GM12801 (cell line): ENCODE results near the gene GIMAP8.

ENCODE experiments used
- TF ChIP-seq, protein P1 (sequence below): IDR thresholded peaks from one replicate; pipeline ENCODE4 v1.5.1; 2011; ENCODE audit warnings: control low read depth; ENCODE audit not compliant: insufficient read length; ENCODE audit errors: extremely low read depth

GIMAP8 gene

DNA sequence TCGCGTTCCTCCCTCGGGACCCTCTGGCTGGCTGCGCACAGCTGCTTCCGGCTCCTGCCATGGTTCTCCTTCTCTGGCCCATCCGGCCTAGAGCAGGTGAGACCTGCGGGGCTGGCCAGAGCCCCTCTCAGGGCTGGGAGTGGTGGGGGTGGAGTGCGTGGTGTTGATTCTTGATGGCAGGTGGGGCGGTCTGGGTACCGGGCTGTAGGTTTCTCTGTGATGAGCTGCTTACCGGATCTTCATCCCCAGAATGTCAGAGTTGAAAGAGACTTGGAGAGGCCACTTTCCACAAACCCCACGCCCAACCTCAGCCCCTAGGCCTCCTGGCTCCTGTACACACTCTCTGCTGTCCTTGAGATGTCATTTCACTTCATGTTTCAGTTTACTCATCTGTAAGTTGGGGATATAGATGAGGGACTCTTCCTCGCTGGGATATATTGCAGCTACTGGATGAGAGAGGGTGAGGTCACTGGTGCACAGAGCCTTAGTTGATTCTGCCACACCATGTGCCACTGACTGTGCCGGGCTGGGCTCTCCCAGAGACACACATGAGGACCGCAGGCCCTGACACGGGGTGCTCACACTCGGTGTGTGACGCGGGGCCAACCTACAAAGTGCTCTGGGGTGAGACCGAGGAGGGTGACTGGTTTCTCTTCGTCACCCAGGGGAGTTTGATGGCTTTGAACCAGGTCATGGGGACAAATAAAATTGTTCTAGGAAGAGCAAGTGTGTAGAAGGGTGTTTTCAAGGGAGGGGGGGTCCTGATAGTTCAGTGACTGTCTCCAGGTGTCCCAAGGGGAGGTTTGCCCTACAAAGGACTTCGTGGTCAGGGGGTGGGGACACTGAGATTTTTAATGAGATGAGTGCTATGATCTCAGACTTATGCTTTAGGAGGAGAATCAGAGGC is 41.8 kb upstream of the GIMAP8 start:
- TF ChIP-seq, protein P1, sequence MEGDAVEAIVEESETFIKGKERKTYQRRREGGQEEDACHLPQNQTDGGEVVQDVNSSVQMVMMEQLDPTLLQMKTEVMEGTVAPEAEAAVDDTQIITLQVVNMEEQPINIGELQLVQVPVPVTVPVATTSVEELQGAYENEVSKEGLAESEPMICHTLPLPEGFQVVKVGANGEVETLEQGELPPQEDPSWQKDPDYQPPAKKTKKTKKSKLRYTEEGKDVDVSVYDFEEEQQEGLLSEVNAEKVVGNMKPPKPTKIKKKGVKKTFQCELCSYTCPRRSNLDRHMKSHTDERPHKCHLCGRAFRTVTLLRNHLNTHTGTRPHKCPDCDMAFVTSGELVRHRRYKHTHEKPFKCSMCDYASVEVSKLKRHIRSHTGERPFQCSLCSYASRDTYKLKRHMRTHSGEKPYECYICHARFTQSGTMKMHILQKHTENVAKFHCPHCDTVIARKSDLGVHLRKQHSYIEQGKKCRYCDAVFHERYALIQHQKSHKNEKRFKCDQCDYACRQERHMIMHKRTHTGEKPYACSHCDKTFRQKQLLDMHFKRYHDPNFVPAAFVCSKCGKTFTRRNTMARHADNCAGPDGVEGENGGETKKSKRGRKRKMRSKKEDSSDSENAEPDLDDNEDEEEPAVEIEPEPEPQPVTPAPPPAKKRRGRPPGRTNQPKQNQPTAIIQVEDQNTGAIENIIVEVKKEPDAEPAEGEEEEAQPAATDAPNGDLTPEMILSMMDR: no peak

DNA sequence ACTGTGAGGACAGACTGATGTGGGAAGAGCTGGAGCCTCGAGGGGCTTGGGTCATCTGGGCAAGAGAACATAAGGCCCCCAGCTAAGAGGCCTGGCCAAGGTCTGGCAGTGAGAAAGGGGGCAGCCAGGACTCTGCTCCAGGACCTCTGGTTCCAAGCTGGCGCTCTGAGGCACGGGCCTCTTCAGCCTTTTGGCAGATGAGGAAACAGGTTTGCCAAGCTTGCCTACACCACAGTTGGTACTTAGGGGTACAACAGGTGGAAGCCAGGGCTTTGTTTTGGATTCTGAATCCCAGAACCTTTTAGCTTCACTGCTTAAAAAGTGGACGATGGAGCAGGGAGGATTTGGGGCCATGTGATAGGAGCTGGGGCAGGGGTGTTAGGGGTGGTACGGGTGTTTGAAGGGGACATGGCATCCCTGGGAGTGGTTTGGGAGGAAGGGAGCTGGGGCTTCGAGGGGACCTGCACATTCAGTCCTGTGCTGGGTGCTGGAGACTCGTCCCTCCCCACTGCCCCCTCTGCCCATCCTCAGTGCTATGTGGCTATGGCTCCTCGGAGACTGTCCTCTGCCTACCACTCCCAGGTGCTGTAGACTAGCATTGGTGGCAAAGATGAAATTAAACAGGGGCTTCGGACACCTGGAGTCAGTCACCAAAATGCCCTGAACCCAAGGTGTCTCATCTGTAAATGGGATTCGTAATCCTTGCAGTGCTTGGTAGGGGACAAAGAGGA is 41.0 kb upstream of the GIMAP8 start:
- TF ChIP-seq, protein P1: no peak

DNA sequence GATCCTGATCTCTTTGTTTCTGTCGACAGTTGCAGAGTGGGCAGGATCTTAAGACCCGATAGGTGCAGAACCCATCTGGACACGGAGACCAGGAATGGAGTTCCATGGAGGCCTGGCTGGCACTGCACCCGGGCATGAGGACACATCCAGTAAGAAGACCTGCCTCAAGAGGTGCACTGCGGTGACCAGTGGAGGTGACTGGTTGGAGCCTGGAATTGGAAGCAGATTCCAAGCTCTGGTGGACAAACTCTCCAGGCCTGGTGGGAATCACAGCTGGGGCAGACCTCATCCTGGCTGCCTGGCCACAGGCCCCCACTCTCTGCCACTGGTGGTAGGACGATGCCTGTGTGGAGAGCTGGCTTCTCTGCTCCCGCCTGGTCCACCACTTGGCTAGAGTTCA is 40.3 kb upstream of the GIMAP8 start:
- TF ChIP-seq, protein P1: no peak

DNA sequence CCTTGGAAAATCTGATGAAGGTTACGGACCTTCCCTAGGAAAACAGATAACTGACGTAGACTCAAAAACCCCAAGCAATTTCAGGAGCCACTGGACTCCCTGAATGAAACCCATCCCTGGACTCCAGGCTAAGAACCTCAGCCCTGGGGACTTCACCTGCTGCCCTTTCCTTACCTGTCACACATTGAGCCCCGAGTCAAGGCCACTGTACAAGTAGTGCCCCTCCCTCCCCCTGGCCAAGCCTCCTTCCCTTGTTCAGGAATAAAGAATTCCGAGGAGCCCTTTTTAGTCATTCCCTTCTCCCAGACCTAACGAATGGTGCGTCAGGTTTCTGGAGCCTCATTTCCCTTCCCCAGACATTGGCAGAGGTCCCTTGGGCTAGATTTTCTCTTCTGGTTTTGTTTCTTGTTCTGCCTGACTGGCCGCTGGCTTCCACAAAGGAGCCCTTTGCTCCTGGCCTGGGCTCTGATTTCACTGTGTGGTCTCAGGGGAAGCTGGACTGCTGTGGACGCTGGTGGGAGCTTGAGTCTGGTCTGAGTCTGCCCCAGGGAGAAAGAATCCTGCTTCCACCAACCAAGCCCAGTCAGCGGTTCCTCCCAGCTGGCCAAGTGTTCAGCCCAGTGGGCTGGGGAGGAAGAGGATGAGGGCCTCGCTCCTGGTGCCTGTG is 39.6 kb upstream of the GIMAP8 start:
- TF ChIP-seq, protein P1: no peak

DNA sequence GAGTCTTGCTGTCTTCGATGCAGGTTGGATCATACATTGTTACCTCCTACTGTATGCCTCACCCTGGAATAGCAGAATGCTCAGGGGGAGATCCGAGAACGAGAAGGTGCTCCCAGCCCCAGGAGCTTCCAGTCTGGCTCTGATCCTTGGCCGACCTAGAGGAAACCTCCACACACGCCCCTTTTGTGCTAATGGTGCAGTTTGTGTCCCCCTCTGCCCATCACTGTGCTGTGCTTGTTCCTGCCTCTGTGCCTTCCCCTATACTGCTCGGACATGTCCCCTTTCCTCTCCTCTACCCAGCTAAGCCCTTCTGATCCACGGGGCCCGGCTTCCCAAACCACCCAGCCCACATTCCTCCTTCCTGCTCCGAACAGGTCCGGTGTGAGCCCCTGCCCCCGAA is 38.8 kb upstream of the GIMAP8 start:
- TF ChIP-seq, protein P1: no peak

DNA sequence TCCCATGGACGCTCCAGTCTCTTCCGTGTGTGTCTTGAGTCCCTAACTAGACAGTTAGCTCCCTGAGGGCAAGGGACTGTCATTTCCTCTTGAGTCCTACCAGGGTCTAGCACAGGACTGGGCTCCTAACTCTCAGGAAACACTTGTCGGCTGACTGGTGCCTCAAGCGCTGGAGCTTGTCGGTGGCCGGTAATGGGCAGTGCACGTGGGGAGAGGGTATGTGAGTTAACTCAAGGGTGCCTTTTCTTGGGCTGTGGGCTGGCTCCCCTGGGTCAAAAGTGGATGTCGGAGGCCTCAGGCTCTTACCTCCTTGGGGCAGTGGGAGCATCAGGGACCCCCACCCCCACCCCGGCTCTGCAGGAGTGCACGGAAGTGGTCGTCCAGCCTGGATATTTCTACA is 38.4 kb upstream of the GIMAP8 start:
- TF ChIP-seq, protein P1: no peak
